CD4-positive, alpha-beta T cell treated with Interferon gamma for 1 hour (primary cell): ENCODE data around the gene UBXN4.

ENCODE experiments used
- DNase-seq: peaks from one replicate; pipeline ENCODE4 v3.0.0-alpha.2; 2020

UBXN4 gene

DNA sequence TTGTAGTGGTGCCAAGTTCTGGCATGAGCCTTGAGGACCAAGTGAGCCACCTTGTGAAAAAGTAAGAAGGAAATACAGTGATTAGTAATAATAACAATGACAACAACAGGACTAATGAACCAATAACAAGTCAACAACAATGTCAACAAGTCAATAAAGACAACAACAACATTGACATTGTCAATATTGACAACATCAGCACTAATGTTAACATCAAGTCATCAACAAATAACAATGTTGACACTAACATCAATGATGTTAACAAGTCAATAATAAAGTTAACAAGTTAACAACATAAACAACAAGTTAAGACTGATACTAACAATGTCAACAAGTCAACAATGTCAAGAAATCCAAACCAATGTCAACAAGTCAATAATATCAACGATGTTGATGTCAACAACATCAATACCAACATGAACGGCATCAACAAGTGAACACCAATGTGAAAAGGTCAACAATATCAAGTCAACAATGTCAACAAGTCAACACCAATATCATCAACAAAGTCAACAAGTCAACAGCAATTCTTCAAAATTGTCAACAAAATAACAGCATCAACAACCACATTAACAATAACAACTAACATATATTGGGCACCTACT is 71.4 kb downstream of the UBXN4 start:
- no peak for DNase-seq

DNA sequence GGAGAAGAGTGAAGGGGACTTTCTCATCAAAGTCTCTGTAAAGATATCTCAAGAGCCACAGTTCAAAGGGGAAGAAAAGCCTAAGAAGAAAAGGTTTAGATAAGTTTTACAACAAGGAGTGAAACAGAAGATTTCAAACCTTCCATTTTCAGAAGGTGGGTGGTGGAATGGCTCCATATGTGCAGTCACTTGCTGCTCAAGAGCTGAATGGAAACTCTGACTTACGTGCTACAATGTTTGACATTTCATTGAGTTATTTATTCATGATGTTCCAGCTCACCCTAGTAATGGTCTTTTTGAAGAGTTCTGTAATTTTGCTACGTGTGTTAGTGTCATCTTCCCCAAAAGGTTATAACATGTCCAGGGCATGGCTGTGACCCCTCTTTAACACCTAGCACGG is 73.6 kb downstream of the UBXN4 start:
- no peak for DNase-seq

DNA sequence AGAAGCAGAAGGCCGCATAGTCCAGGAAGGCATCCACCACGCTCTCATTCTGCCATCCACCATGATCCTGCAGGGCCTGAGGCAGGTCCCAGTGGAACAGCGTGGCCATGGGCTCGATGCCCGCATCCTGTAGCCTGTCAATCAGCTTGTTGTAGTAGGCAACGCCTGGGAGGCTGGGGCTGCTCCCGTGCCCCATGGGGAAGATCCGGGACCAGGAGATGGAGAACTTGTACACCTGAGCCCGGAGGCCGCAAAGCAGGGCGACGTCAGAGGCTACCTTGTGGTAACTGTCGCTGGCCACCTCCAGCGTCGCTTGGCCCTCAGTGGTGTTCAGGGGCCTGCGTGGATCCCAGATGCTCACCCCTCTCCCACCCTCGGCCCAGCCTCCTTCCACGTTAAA is 75.8 kb downstream of the UBXN4 start:
- no peak for DNase-seq

DNA sequence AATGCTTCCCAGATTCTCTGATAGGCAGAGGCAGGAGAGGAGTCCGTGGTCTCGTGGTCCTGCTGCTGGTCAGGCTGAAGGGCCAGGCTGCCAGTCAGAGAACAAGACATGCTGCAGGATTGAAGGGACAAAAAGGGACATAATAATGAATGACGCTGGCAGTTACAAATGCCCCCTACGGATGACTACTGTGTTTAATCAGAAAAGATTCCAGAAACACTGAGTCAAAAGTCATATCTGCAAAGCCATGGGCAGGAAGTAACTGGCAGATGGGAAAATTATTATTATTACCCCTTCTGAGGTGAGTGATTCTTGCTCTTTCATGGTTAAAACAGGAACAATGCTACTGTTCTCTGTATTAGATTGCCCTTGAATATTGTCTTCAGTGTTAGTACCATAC is 76.3 kb downstream of the UBXN4 start:
- no peak for DNase-seq

DNA sequence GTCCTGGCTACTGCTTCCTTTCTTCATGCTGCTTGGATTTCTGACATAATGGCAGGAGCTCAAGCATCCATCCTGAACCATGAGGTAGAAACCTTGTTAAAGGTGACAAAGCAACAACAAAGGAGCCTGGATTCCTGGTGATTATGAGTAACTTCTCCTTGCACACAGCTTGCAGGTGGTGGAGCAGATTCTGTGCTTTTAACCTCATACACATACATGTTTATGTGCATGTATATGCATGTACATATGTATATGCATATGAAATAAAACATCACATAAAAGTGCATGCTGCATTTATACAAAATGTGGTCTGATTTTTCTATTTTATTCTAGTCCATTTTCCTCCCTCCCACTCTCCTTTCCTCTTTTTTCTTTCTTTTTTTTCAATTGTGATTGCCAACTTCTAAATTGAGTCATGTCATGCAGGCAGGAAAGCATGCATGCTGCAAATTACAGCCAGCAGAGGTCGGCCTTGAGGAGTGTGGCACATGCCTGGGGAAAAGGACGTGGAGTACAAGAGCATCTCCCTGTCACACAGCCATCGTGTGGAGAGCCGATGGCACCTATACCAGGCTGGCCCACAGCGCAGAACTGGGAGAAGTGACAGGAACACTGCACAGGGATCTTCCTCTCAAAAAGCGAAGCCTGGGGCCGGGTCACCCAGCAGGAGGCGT is 77.4 kb downstream of the UBXN4 start:
- no peak for DNase-seq

DNA sequence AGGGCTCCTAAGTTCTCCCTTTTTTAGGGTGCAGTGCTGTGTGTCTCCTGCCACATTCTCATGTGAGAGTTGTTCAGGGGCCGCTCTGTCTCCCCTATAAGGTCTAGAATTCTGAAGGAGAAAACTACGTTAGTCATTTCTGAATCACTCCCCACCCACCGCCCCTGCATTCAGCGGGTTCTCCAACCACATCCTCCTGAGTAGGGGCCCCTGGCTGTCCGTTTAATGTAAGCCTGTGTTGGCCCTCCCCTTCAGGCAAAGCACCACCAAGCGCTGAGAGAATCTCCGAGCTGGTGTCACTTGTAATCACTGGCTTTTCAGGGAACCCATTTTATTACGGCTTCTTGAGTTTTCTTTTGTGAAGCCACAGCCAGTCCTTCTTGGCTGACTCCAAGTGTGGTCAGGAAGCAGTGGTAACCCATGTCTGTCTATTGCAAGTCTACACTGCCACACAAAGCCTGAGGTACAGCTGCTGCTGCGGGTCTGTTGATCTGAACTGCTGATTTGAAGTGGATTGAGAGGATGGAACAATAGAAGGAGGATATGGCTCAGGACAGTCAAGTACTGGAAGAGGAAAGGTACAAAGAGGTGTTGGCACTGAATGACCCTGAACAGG is 78.5 kb downstream of the UBXN4 start:
- DNase-seq: peak; percentile 5

DNA sequence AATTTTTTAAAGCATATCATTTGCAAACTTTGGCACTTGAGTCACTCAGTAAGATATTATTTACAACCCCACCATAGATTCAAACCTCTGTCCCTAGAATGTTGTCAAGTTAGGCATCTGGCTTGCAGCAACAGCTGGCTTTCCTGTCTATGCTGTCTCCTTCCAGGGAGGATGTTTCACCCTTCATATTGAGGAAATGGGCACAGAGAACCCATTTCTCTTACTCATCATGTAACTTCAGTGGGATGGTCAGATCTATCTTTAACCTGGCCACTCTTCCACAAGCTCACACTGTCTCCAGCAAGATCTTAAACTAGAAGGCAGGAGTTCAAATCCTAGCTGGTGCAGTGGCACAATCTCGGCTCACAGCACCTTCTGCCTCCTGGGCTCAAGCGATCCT is 79.5 kb downstream of the UBXN4 start:
- DNase-seq: no peak

DNA sequence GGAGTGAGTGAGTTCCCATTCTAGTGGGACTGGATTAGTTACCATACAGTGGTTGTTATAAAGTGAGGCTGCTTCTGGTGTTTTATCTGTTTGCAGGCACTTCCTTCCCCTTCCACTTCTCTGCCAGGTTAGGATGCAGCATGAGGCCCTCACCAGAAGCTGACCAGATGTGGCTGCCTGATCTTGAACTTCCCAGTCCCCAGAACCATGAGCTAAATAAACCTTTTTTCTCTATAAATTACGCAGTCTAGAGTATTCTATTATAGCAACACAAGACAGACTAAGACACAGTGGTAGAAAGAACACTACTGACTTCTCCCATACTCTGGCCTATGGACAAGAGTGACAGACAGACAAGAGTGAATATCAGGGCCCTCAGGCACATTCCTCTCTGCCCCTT is 81.2 kb downstream of the UBXN4 start:
- DNase-seq: no peak

DNA sequence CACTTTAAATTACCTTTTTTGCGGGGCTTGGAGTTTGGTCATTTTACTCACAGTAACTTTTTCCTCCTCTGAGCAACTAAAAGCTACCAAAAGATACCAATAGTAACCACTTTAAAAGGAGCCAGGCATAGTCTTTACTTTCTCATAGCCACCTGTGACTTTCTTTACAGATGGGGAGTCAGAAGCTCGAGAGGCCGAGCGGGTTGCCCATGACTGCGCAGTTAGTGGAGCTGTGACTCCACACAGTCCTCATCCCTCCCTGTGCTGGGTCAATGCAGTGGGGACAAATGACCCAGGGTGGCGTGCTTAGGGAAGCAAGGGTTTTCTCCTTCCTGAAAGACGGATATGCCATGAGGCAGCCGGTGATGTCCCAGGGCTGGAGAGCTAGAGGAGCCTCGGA is 83.5 kb downstream of the UBXN4 start:
- no peak for DNase-seq

DNA sequence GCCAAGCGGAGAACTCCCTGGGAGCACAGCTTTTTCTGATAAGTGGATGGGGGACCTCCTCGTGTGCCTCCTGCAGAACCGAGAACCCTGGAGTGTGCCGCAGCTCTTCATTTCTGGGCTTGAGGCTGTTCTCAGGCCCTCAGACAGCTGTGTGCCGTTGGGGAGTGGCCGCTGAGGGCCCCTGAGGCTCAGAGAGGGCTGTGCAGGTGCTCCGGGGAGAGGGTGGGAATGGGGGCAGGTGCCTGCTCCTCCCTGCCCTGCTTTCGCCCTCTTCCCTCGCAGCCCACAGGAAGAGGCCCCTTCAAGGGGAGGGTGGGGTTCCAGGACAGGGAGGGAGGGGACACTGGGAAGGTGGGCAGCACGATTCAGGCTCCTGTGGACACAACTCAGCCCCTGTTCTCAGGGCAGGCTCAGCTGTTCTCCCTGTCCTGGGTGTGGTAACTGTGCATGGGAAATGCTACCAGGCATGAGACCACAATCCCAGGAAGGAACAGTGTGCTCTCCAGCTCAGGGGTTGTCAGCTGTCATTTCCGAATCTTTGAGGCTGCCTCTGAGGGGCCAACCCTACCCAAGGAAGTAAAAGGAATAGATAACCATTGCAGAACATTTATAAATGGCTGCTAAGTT is 84.0 kb downstream of the UBXN4 start:
- DNase-seq: no peak

DNA sequence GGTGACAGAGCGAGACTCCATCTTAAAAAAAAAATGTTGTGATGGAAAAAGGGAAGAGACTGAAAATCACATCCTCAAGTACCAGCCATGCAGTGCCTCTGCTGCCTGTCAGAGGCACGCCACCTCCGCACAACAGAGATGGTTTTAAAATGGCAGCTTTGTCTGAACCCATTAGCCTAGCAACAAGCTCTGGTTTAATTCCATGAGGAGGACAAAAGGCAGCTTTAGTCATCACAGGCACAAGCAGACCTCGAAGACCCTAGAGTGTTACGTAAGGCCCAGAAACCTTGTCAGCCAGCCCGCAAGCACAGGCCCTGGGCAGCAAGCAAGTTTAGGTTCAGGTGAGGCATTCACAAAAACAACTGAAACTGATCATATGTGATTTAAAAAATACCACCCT is 84.9 kb downstream of the UBXN4 start:
- no peak for DNase-seq

DNA sequence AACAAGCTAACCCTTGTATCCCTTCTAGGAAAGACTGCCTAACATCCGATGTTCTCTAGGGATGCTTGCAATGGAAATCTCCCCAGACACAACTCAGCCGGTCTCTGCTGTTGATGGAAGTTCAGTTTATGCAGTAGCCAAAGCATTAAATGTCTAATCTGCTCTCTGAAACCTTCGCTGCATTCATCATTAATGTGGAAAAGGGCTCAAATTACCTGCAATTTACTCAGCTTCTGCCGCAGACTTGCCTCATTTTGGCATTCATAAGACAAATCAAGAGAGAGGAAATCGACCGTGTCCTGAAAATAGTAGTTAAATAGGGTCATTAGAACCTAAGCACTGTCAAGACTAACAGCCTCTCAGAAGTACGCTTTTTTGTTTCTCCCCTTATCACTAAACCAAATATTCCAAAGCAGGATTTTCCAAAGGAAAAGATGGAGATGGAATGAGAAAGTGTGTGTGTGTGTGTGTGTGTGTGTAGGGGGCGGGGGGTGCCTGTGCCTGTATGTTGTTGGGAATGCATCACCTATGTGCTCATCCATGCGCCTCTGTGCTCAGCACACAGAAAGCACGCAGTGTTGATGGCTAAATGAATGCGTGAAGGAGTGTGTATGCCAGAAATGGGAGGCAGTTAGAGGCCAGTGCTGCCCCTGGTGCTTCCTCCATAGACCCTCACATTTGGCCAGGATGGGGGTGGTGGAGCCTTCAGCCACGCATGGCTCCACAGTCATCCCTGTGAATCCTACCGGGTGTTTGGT is 87.9 kb downstream of the UBXN4 start:
- DNase-seq: no peak

DNA sequence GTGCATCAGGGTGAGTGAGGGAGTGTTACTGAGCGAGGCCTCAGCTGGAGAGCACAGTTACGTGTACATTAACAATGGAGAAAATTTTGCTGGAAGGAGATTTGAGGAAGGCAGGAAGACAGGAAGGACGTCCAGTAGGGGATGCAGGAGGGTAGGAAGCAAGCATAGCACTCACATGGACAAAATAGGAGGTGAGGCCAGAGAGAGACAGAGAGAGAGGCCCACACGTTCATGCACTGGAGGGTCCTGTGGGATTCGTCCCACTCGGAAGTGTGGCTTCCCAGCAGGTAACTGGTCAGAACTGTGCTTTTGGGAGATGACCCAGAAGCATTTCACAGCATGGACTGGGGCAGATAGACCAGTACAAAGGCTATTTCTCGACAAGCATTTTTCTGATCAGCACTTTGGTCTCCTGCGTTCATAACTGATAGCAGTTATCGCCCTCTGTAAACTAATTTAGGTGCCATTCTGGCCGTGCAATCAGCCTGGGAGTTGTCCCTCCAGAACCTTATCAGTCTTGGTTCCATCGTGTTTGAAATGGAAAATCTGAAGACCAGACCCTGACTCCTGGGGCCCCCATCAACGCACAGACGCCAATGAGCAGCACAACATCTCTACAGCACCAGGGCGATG is 89.6 kb downstream of the UBXN4 start:
- DNase-seq: no peak

DNA sequence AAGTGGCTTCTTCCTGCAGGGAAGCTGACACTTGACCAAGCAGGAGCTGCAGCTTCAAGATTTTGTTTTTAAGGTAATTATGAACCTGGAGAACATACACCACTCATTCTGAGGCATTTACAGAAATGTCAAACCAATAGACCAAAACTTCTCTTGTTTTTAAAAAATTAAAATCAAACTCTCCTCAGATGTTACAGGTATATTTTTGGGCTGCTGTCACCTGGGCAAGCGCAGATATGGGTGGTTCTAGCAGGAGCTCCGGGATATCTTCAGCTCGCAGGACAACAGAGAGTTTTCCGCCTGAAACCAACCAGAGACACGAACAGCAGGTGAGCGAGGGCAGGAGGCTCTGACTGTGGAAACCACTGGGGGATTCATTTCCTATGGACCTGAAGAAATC is 91.2 kb downstream of the UBXN4 start:
- no peak for DNase-seq
